GM19452 (cell line): ENCODE results near the gene HBA1.
"Not testable (repeated sequence)": the region's sequence is repeated elsewhere in the genome, so short reads cannot be mapped to it uniquely, and the experiment has no call there.

ENCODE experiments used
- ATAC-seq: cut with Tn5 transposase; IDR thresholded peaks from one replicate; pipeline ENCODE4 v1.9.1; 2021; ENCODE audit not compliant: unreplicated experiment

The HBA1 gene

GRCh38 chr16:176477-177382, at the start of gene HBA1:
TSS of gene HBA1 (plus strand) at chr16:176680. CDS start at chr16:176717, 37 bp downstream.
- not testable (repeated sequence) for ATAC-seq

GRCh38 chr16:129075-129474, 47.4 kb upstream of the HBA1 start:
- ATAC-seq, result no peak

GRCh38 chr16:130533-131173, 45.8 kb upstream of the HBA1 start:
- ATAC-seq, result no peak

GRCh38 chr16:132120-132519, 44.4 kb upstream of the HBA1 start:
- ATAC-seq, result no peak

GRCh38 chr16:133716-134115, 42.8 kb upstream of the HBA1 start:
- no peak for ATAC-seq

- ATAC-seq, result no peak
These were observed 38.4 kb upstream of the HBA1 start for GRCh38 chr16:138049-138417.

- ATAC-seq, result no peak
These were observed 36.2 kb upstream of the HBA1 start for GRCh38 chr16:140175-140857.

- ATAC-seq, result no peak
These were observed 34.0 kb upstream of the HBA1 start for GRCh38 chr16:142405-142967.

GRCh38 chr16:143047-143446, 33.4 kb upstream of the HBA1 start:
- no peak for ATAC-seq

- ATAC-seq, result no peak
These were observed 33.0 kb upstream of the HBA1 start for GRCh38 chr16:143456-143855.

GRCh38 chr16:144797-145252, 31.7 kb upstream of the HBA1 start:
- no peak for ATAC-seq

GRCh38 chr16:146646-147045, 29.8 kb upstream of the HBA1 start:
- ATAC-seq, result no peak

- ATAC-seq, result no peak
These were observed 27.3 kb upstream of the HBA1 start for GRCh38 chr16:149024-149660.

GRCh38 chr16:152141-153128, 24.0 kb upstream of the HBA1 start, which contains the start of gene HBZ:
TSS of gene HBZ (plus strand) at chr16:152644. CDS start at chr16:152910, 266 bp downstream.
- no peak for ATAC-seq

GRCh38 chr16:153129-153521, 23.4 kb upstream of the HBA1 start:
- not testable (repeated sequence) for ATAC-seq

GRCh38 chr16:153550-154216, 22.8 kb upstream of the HBA1 start:
- ATAC-seq, result not testable (repeated sequence)

GRCh38 chr16:154217-155030, 22.1 kb upstream of the HBA1 start:
- ATAC-seq, result no peak

GRCh38 chr16:155031-155398, 21.5 kb upstream of the HBA1 start:
- ATAC-seq, result no peak
